Measurements from ENCODE around the gene ABCC5.

- no peak for TF ChIP-seq CTCF (IDR thresholded peaks at IDR 0.05; ENCODE audit: insufficient read depth, low read depth, low read length)
- TF ChIP-seq EZH2 (IDR thresholded peaks at IDR 0.05; ENCODE audit: insufficient read depth, low read length): no peak
Measured at GRCh38 chr3:184004476-184004875, 13.2 kb downstream of the ABCC5 start.

Data from astrocyte (in vitro differentiated cells and primary cell).